Prostate gland (tissue), 2 donors: ENCODE measurements around the gene MACIR.

ENCODE experiments used
- POLR2A ChIP-seq: fragments of 450-650 bp; IDR thresholded peaks from one replicate; pipeline ENCODE4 v1.6.1; 2016; ENCODE audit warnings: antibody characterized with exemption, mild to moderate bottlenecking
- POLR2AphosphoS5 ChIP-seq: sonication (generic); formaldehyde crosslinking; IDR thresholded peaks from one replicate; pipeline ENCODE4 v1.6.1; 2017; ENCODE audit warnings: antibody characterized with exemption
- TF ChIP-seq, protein P1 (sequence below), 4 experiments: fragments of 200-600 bp in 2 of 4; fragments of 450-650 bp in 2 of 4; sonication (generic) in 2 of 4; IDR thresholded peaks; 1 replicate in 3 of 4; 2 replicates in 1 of 4; pipeline ENCODE4 v1.5.1; 2016 to 2019; ENCODE audit warnings: antibody characterized with exemption in 4 of 4, mild to moderate bottlenecking in 2 of 4, moderate library complexity in 2 of 4

GRCh38 chr5:103260951-103261350, 2.4 kb downstream of the MACIR start:
- TF ChIP-seq, protein P1, sequence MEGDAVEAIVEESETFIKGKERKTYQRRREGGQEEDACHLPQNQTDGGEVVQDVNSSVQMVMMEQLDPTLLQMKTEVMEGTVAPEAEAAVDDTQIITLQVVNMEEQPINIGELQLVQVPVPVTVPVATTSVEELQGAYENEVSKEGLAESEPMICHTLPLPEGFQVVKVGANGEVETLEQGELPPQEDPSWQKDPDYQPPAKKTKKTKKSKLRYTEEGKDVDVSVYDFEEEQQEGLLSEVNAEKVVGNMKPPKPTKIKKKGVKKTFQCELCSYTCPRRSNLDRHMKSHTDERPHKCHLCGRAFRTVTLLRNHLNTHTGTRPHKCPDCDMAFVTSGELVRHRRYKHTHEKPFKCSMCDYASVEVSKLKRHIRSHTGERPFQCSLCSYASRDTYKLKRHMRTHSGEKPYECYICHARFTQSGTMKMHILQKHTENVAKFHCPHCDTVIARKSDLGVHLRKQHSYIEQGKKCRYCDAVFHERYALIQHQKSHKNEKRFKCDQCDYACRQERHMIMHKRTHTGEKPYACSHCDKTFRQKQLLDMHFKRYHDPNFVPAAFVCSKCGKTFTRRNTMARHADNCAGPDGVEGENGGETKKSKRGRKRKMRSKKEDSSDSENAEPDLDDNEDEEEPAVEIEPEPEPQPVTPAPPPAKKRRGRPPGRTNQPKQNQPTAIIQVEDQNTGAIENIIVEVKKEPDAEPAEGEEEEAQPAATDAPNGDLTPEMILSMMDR (IDR thresholded peaks at IDR 0.05): no peak
- TF ChIP-seq POLR2A: no peak
- no peak for TF ChIP-seq POLR2AphosphoS5
